Panc1 (cell line): ENCODE data around the gene MYLK. TPM values are rescaled to one million over a fixed set of nuclear protein-coding genes. Genes with fewer than 3 reads are reported as not detected.

Experiments used
- ATAC-seq: fragments of 200-7000 bp; cut with Tn5 transposase; 2 replicates; pipeline ENCODE4 v1.9.1; 2020; ENCODE audit warnings: mild to moderate bottlenecking, moderate library complexity
- BruUV-seq: library from RNA; stranded (reverse); fragments of 400-500 nt; replicated peaks from 2 replicates; lab custom pipeline; 2021; lab: Mats Ljungman, UMichigan
- CTCF ChIA-PET: fragments of 300-600 bp; sonication (Branson Sonifier 250); formaldehyde crosslinking; loops from one replicate; lab custom pipeline; 2022; ENCODE audit warnings: antibody characterized with exemption; lab: Charles Lee
- POLR2A ChIA-PET: fragments of 300-600 bp; sonication (Branson Sonifier 250); formaldehyde crosslinking; loops from one replicate; lab custom pipeline; 2022; ENCODE audit warnings: antibody characterized with exemption; lab: Charles Lee
- DNase-seq: peaks from one replicate; pipeline ENCODE4 v3.0.0-alpha.2; 2010; ENCODE audit warnings: low read depth, low spot score
- H3K27ac ChIP-seq: 2 replicates; pipeline ENCODE4 v1.5.1; 2011; ENCODE audit warnings: mild to moderate bottlenecking, low read length, inconsistent platforms
- H3K27me3 ChIP-seq: fragments of 200-500 bp; sonication (Bioruptor generic); 2 replicates; pipeline ENCODE4 v1.6.0; 2014; ENCODE audit warnings: low read length, inconsistent platforms; ENCODE audit not compliant: control insufficient read depth, insufficient read depth
- H3K36me3 ChIP-seq: fragments of 200-500 bp; sonication (Bioruptor generic); 2 replicates; pipeline ENCODE4 v1.5.1; 2014; ENCODE audit warnings: inconsistent platforms, mild to moderate bottlenecking, low read length, moderate library complexity; ENCODE audit not compliant: control insufficient read depth, insufficient read depth
- H3K4me1 ChIP-seq: 2 replicates; pipeline ENCODE4 v1.5.1; 2011; ENCODE audit warnings: inconsistent platforms, mild to moderate bottlenecking, low read length, moderate library complexity; ENCODE audit not compliant: control insufficient read depth, insufficient read depth
- H3K4me3 ChIP-seq, 2 experiments: 2 replicates each; pipeline ENCODE4 v1.5.1; 2011 to 2012; ENCODE audit warnings: low read depth in 2 of 2, low read length in 2 of 2, mild to moderate bottlenecking in 2 of 2, inconsistent platforms in 1 of 2, moderate library complexity in 1 of 2
- H3K9me3 ChIP-seq: fragments of 200-500 bp; sonication (Bioruptor generic); 2 replicates; pipeline ENCODE4 v1.5.1; 2014; ENCODE audit warnings: low read depth, mild to moderate bottlenecking, inconsistent platforms, low read length, moderate library complexity; ENCODE audit not compliant: control insufficient read depth, insufficient read depth
- POLR2AphosphoS5 ChIP-seq: IDR thresholded peaks from 2 replicates; pipeline ENCODE4 v1.6.1; 2012; ENCODE audit warnings: mild to moderate bottlenecking, low read depth, low read length, moderate library complexity
- SIN3A ChIP-seq: IDR thresholded peaks from 2 replicates; pipeline ENCODE4 v1.6.1; 2012; ENCODE audit warnings: low read depth, mild to moderate bottlenecking, low read length, moderate library complexity, borderline replicate concordance; ENCODE audit not compliant: insufficient read depth
- TCF7L2 ChIP-seq: IDR thresholded peaks from 2 replicates; pipeline ENCODE4 v1.6.1; 2011; ENCODE audit warnings: mild to moderate bottlenecking, low read depth, low read length, inconsistent platforms
- in situ Hi-C: cut with HindIII; loops from 2 replicates; pipeline ENCODE4 v1.10.0; 2016; ENCODE audit warnings: low sequenced_read_pairs, low pct_unique_long_range_greater_than_20kb
- intact Hi-C: fragments of 100-400 bp; cut with micrococcal nuclease; formaldehyde crosslinking; loops from one replicate; pipeline ENCODE4 v1.10.0; 2022; ENCODE audit not compliant: unreplicated experiment
- total RNA-seq: library from RNA; stranded (reverse); gene quantifications from one replicate; pipeline ENCODE4 v1.2.1, GENCODE V29; 2021; ENCODE audit not compliant: unreplicated experiment
- TF ChIP-seq, protein P1 (sequence below): fragments of 450-650 bp; IDR thresholded peaks from 2 replicates; pipeline ENCODE4 v1.5.1; 2017; ENCODE audit warnings: mild to moderate bottlenecking
- TF ChIP-seq, protein P2 (sequence below), 2 experiments: IDR thresholded peaks; 2 replicates each; pipeline ENCODE4 v1.6.1; 2011 to 2012; ENCODE audit warnings: low read depth in 2 of 2, control low read depth in 1 of 2, low read length in 1 of 2, mild to moderate bottlenecking in 1 of 2, moderate library complexity in 1 of 2; ENCODE audit not compliant: insufficient read depth in 1 of 2

The MYLK gene
- total RNA-seq, 1 experiment from 2014 or later, result 29.7 TPM

DNA sequence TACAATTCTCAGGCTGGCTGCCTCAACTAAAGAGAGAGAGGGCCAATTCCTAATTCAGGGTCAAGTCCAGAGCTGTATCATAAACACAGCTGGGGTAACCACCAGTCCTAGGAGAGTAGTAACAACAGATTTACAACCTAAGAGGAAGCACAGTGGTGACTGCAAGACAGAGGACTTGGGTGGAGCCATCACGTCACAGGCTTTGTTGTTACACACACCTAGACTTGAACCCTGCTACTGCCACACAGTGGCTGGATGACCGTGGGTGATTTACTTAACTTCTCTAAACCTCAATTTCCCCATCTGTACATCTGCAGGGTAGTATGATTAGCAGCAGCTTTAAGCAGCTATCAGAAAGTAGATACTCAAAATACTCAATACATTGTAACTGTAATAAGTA lies 78.6 kb downstream of the MYLK start:
- H3K4me1 ChIP-seq, result no peaks in the 10 kb centered on the region
- intact Hi-C loops, result no loop called here
- TF ChIP-seq, protein P1, sequence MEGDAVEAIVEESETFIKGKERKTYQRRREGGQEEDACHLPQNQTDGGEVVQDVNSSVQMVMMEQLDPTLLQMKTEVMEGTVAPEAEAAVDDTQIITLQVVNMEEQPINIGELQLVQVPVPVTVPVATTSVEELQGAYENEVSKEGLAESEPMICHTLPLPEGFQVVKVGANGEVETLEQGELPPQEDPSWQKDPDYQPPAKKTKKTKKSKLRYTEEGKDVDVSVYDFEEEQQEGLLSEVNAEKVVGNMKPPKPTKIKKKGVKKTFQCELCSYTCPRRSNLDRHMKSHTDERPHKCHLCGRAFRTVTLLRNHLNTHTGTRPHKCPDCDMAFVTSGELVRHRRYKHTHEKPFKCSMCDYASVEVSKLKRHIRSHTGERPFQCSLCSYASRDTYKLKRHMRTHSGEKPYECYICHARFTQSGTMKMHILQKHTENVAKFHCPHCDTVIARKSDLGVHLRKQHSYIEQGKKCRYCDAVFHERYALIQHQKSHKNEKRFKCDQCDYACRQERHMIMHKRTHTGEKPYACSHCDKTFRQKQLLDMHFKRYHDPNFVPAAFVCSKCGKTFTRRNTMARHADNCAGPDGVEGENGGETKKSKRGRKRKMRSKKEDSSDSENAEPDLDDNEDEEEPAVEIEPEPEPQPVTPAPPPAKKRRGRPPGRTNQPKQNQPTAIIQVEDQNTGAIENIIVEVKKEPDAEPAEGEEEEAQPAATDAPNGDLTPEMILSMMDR, result no peak
- TF ChIP-seq TCF7L2 (no peak), POLR2AphosphoS5 (no peak), SIN3A (no peak)
- TF ChIP-seq, protein P2, sequence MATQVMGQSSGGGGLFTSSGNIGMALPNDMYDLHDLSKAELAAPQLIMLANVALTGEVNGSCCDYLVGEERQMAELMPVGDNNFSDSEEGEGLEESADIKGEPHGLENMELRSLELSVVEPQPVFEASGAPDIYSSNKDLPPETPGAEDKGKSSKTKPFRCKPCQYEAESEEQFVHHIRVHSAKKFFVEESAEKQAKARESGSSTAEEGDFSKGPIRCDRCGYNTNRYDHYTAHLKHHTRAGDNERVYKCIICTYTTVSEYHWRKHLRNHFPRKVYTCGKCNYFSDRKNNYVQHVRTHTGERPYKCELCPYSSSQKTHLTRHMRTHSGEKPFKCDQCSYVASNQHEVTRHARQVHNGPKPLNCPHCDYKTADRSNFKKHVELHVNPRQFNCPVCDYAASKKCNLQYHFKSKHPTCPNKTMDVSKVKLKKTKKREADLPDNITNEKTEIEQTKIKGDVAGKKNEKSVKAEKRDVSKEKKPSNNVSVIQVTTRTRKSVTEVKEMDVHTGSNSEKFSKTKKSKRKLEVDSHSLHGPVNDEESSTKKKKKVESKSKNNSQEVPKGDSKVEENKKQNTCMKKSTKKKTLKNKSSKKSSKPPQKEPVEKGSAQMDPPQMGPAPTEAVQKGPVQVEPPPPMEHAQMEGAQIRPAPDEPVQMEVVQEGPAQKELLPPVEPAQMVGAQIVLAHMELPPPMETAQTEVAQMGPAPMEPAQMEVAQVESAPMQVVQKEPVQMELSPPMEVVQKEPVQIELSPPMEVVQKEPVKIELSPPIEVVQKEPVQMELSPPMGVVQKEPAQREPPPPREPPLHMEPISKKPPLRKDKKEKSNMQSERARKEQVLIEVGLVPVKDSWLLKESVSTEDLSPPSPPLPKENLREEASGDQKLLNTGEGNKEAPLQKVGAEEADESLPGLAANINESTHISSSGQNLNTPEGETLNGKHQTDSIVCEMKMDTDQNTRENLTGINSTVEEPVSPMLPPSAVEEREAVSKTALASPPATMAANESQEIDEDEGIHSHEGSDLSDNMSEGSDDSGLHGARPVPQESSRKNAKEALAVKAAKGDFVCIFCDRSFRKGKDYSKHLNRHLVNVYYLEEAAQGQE (IDR thresholded peaks at IDR 0.05; ENCODE audit: insufficient read depth in 1 of 2, low read depth in 2 of 2, low read length in 1 of 2), result no peak
- BruUV-seq, result no TSS peak
- ChIA-PET POLR2A (no interaction called here), CTCF (no interaction called here)
- no peak for DNase-seq
- H3K36me3 ChIP-seq, result no peaks in the 10 kb centered on the region
- H3K9me3 ChIP-seq, result no peaks in the 10 kb centered on the region
- H3K27me3 ChIP-seq, result no peaks in the 10 kb centered on the region
- in situ Hi-C loops, result no loop called here
- no peak overlapping the region for H3K4me3 ChIP-seq
- no peak for ATAC-seq
- no peak overlapping the region for H3K27ac ChIP-seq

DNA sequence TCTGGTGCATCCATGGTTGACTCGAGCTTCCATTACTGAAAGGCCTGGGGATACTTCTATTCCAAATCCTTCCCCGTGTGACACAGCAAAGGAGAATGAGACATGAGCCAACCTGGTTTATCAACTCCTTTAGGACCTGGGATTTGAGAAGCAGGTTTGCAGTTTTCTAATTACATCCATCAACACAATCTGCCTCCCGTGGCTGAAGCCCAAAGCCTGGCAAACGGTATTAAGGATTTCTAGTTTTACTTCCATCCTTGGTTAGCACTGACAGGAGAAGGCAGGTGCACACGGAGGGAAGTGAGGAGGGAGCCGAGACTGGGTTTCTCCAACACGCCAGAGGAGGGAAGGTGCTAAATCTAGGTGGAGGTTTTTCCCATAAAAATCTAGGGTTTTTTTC lies 79.0 kb downstream of the MYLK start:
- Histone ChIP-seq H3K4me1 (no peaks in the 10 kb centered on the region), H3K27ac (no peak overlapping the region), H3K9me3 (no peaks in the 10 kb centered on the region), H3K27me3 (no peaks in the 10 kb centered on the region), H3K36me3 (no peaks in the 10 kb centered on the region), H3K4me3 (no peak overlapping the region)
- ATAC-seq, result no peak
- in situ Hi-C loops (no loop called here), intact Hi-C loops (no loop called here)
- TF ChIP-seq, protein P2 (IDR thresholded peaks at IDR 0.05; ENCODE audit: insufficient read depth in 1 of 2, low read depth in 2 of 2, low read length in 1 of 2), result no peak
- TF ChIP-seq TCF7L2 (no peak), SIN3A (no peak), POLR2AphosphoS5 (no peak)
- TF ChIP-seq, protein P1, result no peak
- no TSS peak for BruUV-seq
- DNase-seq, result no peak
- ChIA-PET POLR2A (no interaction called here), CTCF (no interaction called here)
